ENCODE data around the gene MTFP1.

DNA sequence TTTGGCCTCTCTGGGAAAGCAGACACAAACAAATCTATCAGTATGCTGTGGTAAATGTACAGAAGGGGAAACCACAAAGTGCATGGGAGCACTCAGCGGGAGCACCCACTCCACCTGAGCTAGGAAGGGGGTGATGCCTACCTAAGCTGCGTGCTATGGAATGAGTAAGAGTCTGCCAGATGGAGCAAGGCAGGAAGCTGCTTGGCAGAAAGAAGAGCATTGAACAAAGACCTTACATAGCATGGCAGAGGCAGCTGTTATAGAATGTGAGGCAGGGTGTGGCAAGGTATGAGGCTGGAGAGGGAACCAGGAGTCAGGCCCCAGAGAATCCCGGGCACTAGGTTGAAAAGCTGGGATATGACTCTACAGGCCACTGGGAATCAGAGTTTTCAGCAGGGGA is 13.8 kb upstream of the MTFP1 start:
- TF ChIP-seq, protein P1, sequence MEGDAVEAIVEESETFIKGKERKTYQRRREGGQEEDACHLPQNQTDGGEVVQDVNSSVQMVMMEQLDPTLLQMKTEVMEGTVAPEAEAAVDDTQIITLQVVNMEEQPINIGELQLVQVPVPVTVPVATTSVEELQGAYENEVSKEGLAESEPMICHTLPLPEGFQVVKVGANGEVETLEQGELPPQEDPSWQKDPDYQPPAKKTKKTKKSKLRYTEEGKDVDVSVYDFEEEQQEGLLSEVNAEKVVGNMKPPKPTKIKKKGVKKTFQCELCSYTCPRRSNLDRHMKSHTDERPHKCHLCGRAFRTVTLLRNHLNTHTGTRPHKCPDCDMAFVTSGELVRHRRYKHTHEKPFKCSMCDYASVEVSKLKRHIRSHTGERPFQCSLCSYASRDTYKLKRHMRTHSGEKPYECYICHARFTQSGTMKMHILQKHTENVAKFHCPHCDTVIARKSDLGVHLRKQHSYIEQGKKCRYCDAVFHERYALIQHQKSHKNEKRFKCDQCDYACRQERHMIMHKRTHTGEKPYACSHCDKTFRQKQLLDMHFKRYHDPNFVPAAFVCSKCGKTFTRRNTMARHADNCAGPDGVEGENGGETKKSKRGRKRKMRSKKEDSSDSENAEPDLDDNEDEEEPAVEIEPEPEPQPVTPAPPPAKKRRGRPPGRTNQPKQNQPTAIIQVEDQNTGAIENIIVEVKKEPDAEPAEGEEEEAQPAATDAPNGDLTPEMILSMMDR (conservative IDR thresholded peaks at IDR 0.05; ENCODE audit: low read depth, low read length) = no peak
- no peak for TF ChIP-seq EZH2phosphoT487 (IDR thresholded peaks at IDR 0.05; ENCODE audit: borderline replicate concordance, low read length)
- no peak for TF ChIP-seq EZH2 (IDR thresholded peaks at IDR 0.05; ENCODE audit: low read length, unreplicated experiment)

All from PC-3 (cell line).